ENCODE results near the gene TRAF5.

DNA sequence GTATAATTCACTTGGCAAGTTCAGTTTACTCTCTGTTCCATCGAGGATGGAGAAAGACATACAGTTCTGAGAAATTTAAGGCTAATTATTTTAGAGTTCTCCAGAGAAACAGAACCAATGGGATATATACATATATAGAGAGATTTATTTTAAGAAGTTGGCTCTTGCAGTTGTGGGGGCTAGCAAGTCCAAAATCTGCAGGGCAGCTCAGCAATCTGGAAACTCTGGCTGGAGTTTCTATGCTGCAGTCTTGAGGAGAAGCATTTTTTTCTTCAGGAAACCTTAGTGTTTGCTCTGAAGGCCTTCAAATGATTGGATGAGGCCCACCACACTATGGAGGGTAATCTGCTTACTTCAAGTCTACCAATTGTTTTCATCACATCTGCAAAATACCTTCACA, 34.6 kb downstream of the TRAF5 start:
- TF ChIP-seq EP300 (IDR thresholded peaks at IDR 0.05) (no peak), GATA3 (IDR thresholded peaks at IDR 0.05; ENCODE audit: borderline replicate concordance) (no peak), POLR2A (IDR thresholded peaks at IDR 0.05; ENCODE audit: low read length) (no peak), KDM5A (IDR thresholded peaks at IDR 0.05) (no peak), ESRRA (IDR thresholded peaks at IDR 0.05; ENCODE audit: borderline replicate concordance, low read length) (no peak), POLR2AphosphoS2 (conservative IDR thresholded peaks at IDR 0.05; ENCODE audit: low read length) (no peak), RARB (CRISPR knock-in tag; IDR thresholded peaks at IDR 0.05) (no peak), CEBPB (IDR thresholded peaks at IDR 0.05) (no peak), ZFP36 (IDR thresholded peaks at IDR 0.05; ENCODE audit: borderline replicate concordance, partially characterized antibody) (no peak), MAZ (IDR thresholded peaks at IDR 0.05; ENCODE audit: borderline replicate concordance, low read depth, low read length) (no peak), JUNB (IDR thresholded peaks at IDR 0.05) (no peak)
- TF ChIP-seq, protein P1, sequence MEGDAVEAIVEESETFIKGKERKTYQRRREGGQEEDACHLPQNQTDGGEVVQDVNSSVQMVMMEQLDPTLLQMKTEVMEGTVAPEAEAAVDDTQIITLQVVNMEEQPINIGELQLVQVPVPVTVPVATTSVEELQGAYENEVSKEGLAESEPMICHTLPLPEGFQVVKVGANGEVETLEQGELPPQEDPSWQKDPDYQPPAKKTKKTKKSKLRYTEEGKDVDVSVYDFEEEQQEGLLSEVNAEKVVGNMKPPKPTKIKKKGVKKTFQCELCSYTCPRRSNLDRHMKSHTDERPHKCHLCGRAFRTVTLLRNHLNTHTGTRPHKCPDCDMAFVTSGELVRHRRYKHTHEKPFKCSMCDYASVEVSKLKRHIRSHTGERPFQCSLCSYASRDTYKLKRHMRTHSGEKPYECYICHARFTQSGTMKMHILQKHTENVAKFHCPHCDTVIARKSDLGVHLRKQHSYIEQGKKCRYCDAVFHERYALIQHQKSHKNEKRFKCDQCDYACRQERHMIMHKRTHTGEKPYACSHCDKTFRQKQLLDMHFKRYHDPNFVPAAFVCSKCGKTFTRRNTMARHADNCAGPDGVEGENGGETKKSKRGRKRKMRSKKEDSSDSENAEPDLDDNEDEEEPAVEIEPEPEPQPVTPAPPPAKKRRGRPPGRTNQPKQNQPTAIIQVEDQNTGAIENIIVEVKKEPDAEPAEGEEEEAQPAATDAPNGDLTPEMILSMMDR (IDR thresholded peaks at IDR 0.05): no peak
- TF ChIP-seq, protein P2, sequence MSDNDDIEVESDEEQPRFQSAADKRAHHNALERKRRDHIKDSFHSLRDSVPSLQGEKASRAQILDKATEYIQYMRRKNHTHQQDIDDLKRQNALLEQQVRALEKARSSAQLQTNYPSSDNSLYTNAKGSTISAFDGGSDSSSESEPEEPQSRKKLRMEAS (IDR thresholded peaks at IDR 0.05): no peak
